GM18517 (cell line): ENCODE data around the gene FBXL7.

Experiments
- ATAC-seq: cut with Tn5 transposase; IDR thresholded peaks from one replicate; pipeline ENCODE4 v1.9.1; 2021; ENCODE audit warnings: mild to moderate bottlenecking, moderate library complexity; ENCODE audit not compliant: unreplicated experiment

Gene FBXL7

DNA sequence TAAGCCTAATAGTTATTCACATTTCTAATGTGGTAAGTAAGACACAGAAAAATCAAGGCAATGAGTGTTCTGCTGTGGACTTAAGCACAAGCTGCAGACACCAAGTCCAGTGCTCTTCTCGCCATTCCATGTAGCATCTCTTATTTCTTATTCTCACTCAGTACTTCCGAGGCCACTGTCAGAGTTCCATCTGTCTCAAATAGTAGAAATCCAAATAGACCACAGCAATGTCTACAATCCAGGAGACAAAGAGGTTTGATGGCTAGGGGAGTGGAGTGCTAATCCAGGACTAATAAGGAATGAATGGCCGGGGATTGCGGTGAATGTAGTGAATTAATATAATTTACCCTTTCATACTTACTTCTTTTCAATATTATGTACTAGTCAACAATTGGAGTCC is 147.3 kb downstream of the FBXL7 start:
- no peak for ATAC-seq

DNA sequence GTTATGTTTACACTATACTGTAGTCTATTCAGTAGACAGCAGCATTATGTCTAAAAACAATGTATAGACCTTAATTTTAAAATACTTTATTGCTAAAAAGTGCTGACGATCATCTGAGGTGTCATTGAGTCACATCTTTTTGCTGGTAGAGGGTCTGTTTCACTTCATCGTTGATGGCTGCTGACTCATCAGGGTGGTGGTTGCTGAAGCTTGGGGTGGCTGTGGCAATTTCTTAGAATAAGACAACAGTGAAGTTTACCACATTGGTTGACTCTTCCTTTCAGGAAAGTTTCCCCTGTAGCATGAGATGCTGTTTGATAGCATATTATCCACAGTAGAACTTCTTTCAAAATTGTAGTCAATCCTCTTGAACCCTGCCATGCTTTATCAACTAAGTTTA is 150.3 kb downstream of the FBXL7 start:
- no peak for ATAC-seq

- no peak for ATAC-seq
Measured at GRCh38 chr5:15654779-15655178, 154.8 kb downstream of the FBXL7 start.

- ATAC-seq, result no peak
Measured at GRCh38 chr5:15655683-15656082, 155.7 kb downstream of the FBXL7 start.

DNA sequence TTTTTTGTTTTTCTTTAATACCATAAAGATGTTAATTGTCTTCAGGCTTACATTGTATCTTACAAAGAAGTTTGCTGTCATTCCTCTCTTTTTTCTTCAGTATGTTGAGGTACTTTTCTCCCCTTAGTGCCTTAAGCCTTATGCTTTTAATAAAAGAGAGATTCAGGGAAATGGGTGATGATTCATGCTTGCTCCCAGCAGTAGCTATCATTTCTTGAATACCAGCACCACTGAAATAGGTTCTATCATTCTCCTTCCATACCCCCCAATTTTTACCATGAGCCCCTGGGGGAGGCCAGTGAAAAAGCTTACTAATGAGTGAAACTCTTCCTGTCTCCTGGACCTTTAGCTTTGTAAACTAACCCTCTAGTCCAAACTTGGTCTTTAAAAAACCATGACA is 165.0 kb downstream of the FBXL7 start:
- no peak for ATAC-seq

DNA sequence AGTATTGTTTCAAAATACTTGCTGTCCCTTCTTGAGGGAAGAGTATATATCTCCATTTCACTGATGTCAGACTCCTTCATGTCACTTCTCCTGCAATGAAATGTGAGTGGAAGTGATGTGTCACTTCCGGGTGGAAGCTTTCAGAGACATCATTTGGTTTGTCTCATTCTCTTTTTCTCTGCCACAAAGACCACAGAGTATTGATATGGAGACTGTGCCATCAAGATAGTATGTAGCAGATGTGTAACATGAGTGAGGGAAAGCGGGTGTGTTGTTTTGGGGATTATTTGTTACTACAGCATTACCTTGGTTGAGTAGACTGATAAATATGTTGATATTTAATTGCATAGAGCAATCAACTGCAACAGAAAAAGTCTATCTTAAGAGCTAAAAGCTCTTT is 169.8 kb downstream of the FBXL7 start:
- ATAC-seq, result no peak

DNA sequence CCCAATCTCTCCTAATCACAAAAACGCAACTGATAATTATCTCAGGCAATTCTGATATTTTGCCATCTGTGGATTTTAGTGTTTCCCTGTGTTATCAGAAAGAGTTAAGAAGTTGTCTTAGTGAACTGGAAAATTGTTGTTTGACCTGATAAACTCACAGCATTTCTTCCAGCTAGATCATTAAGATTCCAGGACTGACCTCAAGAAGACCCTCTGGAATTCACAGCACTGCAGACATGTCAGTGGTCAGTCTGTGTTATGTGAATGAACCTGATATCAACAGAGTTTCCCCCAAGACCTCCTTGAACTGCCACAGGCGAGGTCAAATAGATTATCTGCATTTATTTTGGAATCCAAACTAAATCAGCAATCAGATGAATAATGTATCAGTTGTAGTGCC is 174.7 kb downstream of the FBXL7 start:
- ATAC-seq, result no peak

GRCh38 chr5:15676591-15676990 is 176.6 kb downstream of the FBXL7 start:
- ATAC-seq, result no peak

GRCh38 chr5:15679161-15679560 is 179.2 kb downstream of the FBXL7 start:
- no peak for ATAC-seq

DNA sequence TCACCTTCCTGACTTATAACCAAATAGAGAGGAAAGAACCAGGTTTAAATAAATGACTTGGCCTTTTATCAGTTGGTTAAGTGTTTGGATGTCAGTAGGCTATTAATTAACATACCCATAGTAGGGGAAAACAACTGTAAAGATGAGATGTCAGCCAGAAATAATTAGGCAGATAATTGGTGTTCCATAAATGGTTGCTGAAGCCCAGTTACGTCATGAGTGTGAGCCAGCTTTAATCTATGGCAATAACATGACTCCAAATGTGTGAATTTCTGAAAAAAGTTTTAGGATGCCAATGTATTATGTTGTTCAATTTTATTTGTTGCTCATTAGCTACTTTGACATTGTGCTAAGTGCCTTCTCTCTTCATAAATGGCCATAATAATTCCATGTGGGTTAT is 180.5 kb downstream of the FBXL7 start:
- ATAC-seq, result no peak

GRCh38 chr5:15682122-15682521 is 182.1 kb downstream of the FBXL7 start:
- ATAC-seq, result no peak

DNA sequence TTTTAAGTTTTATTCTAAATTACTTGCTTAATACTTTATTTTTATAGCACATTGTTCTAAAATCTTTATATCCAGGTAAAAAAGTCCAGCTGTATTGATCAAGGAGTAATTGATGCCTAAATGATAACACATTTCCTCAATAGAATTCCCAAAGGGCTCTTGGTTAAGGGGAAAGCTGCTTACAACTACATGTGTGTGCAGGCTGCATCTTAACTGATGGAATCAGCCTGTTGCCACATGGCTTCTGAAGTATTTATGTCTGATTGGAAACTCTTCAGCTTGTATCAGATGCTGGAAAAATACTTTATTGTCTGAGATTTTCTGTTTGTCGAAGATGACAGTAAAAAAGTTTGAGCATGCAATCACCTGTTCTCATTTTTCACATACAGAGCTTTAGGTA is 182.6 kb downstream of the FBXL7 start:
- ATAC-seq, result no peak

DNA sequence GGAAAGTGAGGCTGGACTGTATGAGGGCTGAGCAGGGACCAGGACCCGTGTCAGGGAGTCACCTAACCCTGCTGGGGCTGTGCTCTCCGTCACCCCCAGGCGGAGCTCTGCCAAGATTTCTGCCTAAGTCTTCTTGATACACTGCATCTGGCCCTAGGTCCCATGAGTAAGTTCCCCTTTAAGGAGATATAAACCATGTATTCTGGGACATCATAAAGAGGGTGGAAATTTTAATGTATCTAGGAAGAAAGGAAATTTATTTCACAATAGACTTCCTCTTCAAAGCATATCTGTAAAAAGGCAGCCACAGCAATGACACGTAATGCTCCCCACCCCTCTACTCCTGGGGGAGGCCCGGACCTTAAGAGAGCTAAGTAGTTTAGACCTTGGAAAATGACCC is 183.4 kb downstream of the FBXL7 start:
- no peak for ATAC-seq

DNA sequence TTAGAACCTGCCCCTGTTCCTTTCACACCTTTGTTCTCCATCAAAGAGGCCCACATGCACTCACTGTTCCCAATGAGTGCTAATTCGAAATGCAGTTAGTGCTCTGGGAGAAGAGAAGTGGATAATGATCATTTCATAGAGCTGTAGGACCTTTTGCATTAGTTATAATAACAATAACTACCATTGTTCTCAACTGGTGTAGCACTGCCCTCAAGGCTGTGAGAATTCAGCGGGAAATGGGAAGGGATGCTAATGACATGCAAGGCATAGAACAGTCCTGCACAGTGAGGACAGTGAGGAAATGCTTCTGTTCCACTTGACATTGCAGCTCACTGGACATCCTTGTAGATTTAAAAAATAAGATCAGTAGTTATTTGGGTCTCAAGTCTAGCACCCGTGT is 187.4 kb downstream of the FBXL7 start:
- ATAC-seq, result no peak

GRCh38 chr5:15689836-15690235 is 189.9 kb downstream of the FBXL7 start:
- no peak for ATAC-seq

DNA sequence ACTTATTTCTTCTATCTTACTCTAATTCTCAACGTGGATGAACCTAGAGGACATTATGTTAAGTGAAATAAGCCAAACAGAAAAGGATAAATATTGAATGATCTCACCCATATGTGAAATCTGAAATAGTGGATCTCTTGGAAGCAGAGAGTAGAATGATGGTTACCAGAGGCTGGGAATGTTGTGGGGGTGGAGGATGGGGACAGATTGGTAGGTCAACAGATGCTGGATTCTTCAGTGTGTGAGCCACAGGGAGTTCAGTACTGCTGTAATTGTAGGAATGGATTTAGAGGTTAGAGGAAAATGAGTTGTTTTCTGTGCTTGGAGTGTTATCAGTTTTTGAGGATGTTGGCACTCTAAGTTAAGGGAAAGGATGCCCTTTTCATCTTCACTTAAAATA is 190.6 kb downstream of the FBXL7 start:
- ATAC-seq, result no peak

GRCh38 chr5:15691521-15691920 is 191.5 kb downstream of the FBXL7 start:
- no peak for ATAC-seq

DNA sequence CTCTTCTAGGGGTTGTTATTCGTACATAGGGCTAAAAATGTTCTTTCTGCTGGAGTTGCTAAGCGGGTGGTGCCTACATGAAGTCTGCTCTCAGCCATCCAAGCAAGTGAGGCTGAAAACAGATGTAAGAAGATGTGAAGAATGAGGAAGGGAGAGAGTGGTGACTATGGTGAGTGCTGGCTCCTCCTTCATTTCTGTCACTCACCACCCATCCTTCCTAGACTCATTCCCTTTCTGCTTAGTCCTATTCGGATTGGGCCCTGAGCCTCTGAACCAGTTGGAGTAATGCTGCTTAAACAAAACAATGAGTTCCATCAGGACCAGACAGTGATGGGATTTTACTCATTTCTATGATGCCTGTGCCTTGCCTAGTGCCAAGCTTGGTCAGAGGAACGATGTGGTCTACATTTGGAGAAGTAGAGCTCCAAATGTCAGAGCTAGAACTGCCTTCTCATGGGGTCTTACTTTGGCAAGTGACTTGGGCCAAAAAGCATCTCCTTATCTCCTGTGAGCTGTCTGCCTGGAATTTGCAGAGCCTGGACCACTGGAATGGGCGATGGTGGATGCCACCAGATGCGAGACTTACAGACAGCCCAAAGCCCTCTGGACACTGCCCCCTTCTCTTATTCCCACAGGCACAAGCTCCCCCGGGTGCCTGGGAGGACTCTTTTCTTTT is 192.9 kb downstream of the FBXL7 start:
- ATAC-seq, result no peak

- ATAC-seq, result no peak
Measured at GRCh38 chr5:15693382-15693728, 193.4 kb downstream of the FBXL7 start.

- no peak for ATAC-seq
Measured at GRCh38 chr5:15693933-15694332, 194.0 kb downstream of the FBXL7 start.

- ATAC-seq, result no peak
Measured at GRCh38 chr5:15694696-15695214, 194.8 kb downstream of the FBXL7 start.

GRCh38 chr5:15695215-15695731 is 195.3 kb downstream of the FBXL7 start:
- ATAC-seq, result no peak

DNA sequence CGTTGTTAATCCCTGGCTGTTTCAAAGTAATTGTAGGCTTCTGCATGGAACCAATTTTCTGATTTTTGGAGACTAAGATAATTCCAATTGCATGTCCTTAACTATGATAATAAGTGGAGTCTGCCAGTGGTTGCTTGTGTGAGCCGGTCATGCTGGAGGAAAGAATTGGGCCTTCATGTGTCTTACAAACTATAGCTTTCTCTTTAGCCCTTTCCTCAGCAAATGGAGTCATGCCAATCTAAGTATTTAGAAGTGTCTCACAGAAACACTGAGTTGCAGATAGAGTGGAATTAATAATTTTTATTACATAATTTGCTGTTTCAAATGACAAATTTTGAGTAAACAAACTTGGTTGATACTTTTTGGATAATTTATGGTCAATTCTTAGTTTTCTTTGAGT is 200.4 kb downstream of the FBXL7 start:
- no peak for ATAC-seq
